HepG2 (cell line): ENCODE data around the gene ZNF670. TPM values are rescaled to one million over a fixed set of nuclear protein-coding genes. Genes with fewer than 3 reads are reported as not detected.
A peak's percentile ranks its signal among the peaks of the same experiment; 100 is the strongest.

ENCODE experiments used
- FOXP1 ChIP-seq, 2 experiments: fragments of 450-650 bp in 1 of 2; IDR thresholded peaks; 2 replicates each; pipeline ENCODE4 v1.6.1; 2017 to 2018; ENCODE audit warnings: antibody characterized with exemption in 1 of 2
- HNRNPL ChIP-seq: fragments of 200-400 bp; formaldehyde crosslinking; IDR thresholded peaks from 2 replicates; pipeline ENCODE4 v1.6.1; 2017; ENCODE audit warnings: mild to moderate bottlenecking, low read depth, low read length
- KDM6A ChIP-seq: IDR thresholded peaks from 2 replicates; pipeline ENCODE4 v1.6.1; 2016; ENCODE audit warnings: low read depth
- MTA1 ChIP-seq: sonication (generic); formaldehyde crosslinking; IDR thresholded peaks from 2 replicates; pipeline ENCODE4 v1.4.0; 2020; ENCODE audit warnings: missing genetic modification reagents, mild to moderate bottlenecking, borderline replicate concordance
- MTA3 ChIP-seq: sonication (generic); formaldehyde crosslinking; IDR thresholded peaks from 2 replicates; pipeline ENCODE4 v1.4.0; 2020; ENCODE audit warnings: missing genetic modification reagents
- MXD4 ChIP-seq: IDR thresholded peaks from 2 replicates; pipeline ENCODE4 v1.6.1; 2016; ENCODE audit warnings: mild to moderate bottlenecking, missing biosample characterization, missing genetic modification reagents
- PAWR ChIP-seq: sonication (generic); formaldehyde crosslinking; IDR thresholded peaks from 2 replicates; pipeline ENCODE4 v1.4.0; 2020; ENCODE audit warnings: missing genetic modification reagents, mild to moderate bottlenecking, borderline replicate concordance
- SAFB2 ChIP-seq: sonication (generic); formaldehyde crosslinking; IDR thresholded peaks from 2 replicates; pipeline ENCODE4 v1.5.1; 2020; ENCODE audit warnings: missing genetic modification reagents, low read depth, mild to moderate bottlenecking, borderline replicate concordance
- SPEN ChIP-seq: sonication (generic); formaldehyde crosslinking; IDR thresholded peaks from 2 replicates; pipeline ENCODE4 v1.5.1; 2020; ENCODE audit warnings: low read depth, mild to moderate bottlenecking, missing genetic modification reagents
- SRY ChIP-seq: sonication (generic); formaldehyde crosslinking; IDR thresholded peaks from 2 replicates; pipeline ENCODE4 v1.8.0; 2022; ENCODE audit warnings: mild to moderate bottlenecking, missing genetic modification reagents
- ZFP82 ChIP-seq: sonication (generic); formaldehyde crosslinking; IDR thresholded peaks from 2 replicates; pipeline ENCODE4 v1.5.1; 2020; ENCODE audit warnings: mild to moderate bottlenecking, missing genetic modification reagents, borderline replicate concordance
- ZKSCAN8 ChIP-seq: IDR thresholded peaks from 2 replicates; pipeline ENCODE4 v1.6.1; 2016; ENCODE audit warnings: borderline replicate concordance, missing genetic modification reagents, missing compliant biosample characterization
- ZNF101 ChIP-seq: sonication (generic); formaldehyde crosslinking; IDR thresholded peaks from 2 replicates; pipeline ENCODE4 v1.4.0; 2020; ENCODE audit warnings: mild to moderate bottlenecking, low read depth, missing genetic modification reagents, borderline replicate concordance
- ZNF17 ChIP-seq: sonication (generic); formaldehyde crosslinking; IDR thresholded peaks from 2 replicates; pipeline ENCODE4 v1.5.0; 2020; ENCODE audit warnings: mild to moderate bottlenecking, missing genetic modification reagents
- ZNF431 ChIP-seq: sonication (generic); formaldehyde crosslinking; IDR thresholded peaks from 2 replicates; pipeline ENCODE4 v1.9.0; 2022; ENCODE audit warnings: missing genetic modification reagents, low read depth, mild to moderate bottlenecking, borderline replicate concordance
- ZNF484 ChIP-seq: sonication (generic); formaldehyde crosslinking; IDR thresholded peaks from 2 replicates; pipeline ENCODE4 v1.5.1; 2020; ENCODE audit warnings: mild to moderate bottlenecking, low read depth, missing genetic modification reagents, borderline replicate concordance
- ZNF780A ChIP-seq: sonication (generic); formaldehyde crosslinking; IDR thresholded peaks from 2 replicates; pipeline ENCODE4 v1.8.0; 2022; ENCODE audit warnings: mild to moderate bottlenecking, missing genetic modification reagents, moderate library complexity
- polyA plus RNA-seq, 8 experiments: library from polyadenylated mRNA; depleted of rRNA in 3 of 8; stranded (reverse) in 7 of 8; unstranded in 1 of 8; fragments of >200 nt; fragmentation: Illumina TruSeq in 4 of 8; extraction: Trizol in 4 of 8; gene quantifications; 2 replicates each; pipeline versions ENCODE4 v1.2.1 to v1.2.3, GENCODE V29; 2011 to 2016; ENCODE audit warnings: low read depth in 4 of 8, missing spikeins in 1 of 8, mixed read lengths in 1 of 8; ENCODE audit not compliant: insufficient read depth in 1 of 8
- total RNA-seq, 5 experiments: library from RNA; depleted of rRNA; stranded (reverse); fragments of >200 nt; fragmentation: Illumina TruSeq; extraction: Trizol; gene quantifications; 2 replicates each; pipeline ENCODE4 v1.2.3, GENCODE V29; 2016; ENCODE audit warnings: low read depth in 1 of 5
- TF ChIP-seq, protein P1 (sequence below): sonication (generic); formaldehyde crosslinking; IDR thresholded peaks from 2 replicates; pipeline ENCODE4 v1.4.0; 2020; ENCODE audit warnings: missing genetic modification reagents
- TF ChIP-seq, protein P2 (sequence below): sonication (generic); formaldehyde crosslinking; IDR thresholded peaks from 2 replicates; pipeline ENCODE4 v1.5.1; 2020; ENCODE audit warnings: mild to moderate bottlenecking, missing genetic modification reagents, borderline replicate concordance
- TF ChIP-seq, protein P3 (sequence below): sonication (generic); formaldehyde crosslinking; IDR thresholded peaks from 2 replicates; pipeline ENCODE4 v1.8.0; 2022; ENCODE audit warnings: missing genetic modification reagents, mild to moderate bottlenecking, borderline replicate concordance
- TF ChIP-seq, protein P4 (sequence below): sonication (generic); formaldehyde crosslinking; IDR thresholded peaks from 2 replicates; pipeline ENCODE4 v1.5.0; 2020; ENCODE audit warnings: missing genetic modification reagents
- TF ChIP-seq, protein P5 (sequence below): sonication (generic); formaldehyde crosslinking; IDR thresholded peaks from 2 replicates; pipeline ENCODE4 v1.4.0; 2020; ENCODE audit warnings: missing genetic modification reagents, mild to moderate bottlenecking, borderline replicate concordance

Gene ZNF670
- total and polyA plus RNA-seq, 2 of the 13 experiments (the other 11 are each of a cell fraction or from before 2014, with no cell fraction given), result 4.2 to 10.9 TPM

DNA sequence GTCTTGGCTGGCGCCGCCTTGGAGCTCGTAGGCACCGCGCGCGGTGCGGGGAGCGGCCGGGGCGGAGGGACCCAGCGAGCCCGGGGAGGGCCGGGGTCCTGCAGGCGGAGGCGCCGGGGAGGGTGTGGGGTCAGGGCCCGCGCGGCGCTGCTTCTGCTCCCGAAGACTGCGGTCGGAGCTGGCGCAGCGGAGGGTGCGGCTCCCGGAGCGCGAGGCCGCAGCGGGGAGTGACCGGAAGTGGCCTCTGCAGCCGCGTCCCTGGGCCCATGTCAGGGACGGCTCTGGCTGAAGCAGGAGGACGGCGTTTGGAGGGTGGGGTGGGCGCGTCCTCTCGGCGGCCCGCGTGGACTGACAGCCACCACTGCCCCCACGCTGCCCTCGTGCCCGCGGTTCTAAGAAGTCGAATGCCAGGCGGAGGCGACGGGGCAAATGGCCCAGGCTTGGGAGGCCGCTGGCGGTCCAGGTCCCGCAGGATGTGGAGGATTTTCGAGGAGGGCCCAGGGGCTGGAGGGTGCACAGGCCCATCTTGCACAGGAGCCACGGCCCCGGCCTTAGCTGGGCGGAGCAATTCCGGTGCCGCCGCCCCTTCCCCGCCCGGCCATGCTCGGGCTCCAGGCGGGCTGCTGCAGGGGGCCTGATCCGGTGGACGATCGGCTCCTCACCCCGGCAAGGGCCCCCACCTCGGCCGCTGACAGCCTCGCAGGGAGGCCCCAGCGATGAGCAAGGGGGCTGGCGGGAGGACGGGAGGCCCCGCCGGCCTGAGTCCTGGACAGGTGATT is 33.3 kb upstream of the ZNF670 start (continued):
- TF ChIP-seq ZFP82 (CRISPR knock-in tag) (peak; percentile 26; the same call in 1 of the 2 replicates), SAFB2 (peak; percentile 56; the same call in 1 of the 2 replicates), ZNF484 (CRISPR knock-in tag) (no peak), ZNF780A (CRISPR knock-in tag) (no peak), SRY (CRISPR knock-in tag) (peak; percentile 87; the same call in 1 of the 2 replicates), KDM6A (CRISPR knock-in tag) (peak; percentile 27; the same call in 1 of the 2 replicates), FOXP1 (IDR thresholded peaks at IDR 0.05) (no peak), FOXP1 (CRISPR knock-in tag; IDR thresholded peaks at IDR 0.05) (no peak), SPEN (peak; percentile 79; the same call in 1 of the 2 replicates), ZKSCAN8 (CRISPR knock-in tag) (no peak; the same call in 1 of the 2 replicates), MXD4 (peak; percentile 81), MTA1 (CRISPR knock-in tag) (peak; percentile 74; the same call in 1 of the 2 replicates), ZNF101 (no peak), PAWR (CRISPR knock-in tag) (no peak), HNRNPL (peak; percentile 73), MTA3 (no peak), ZNF431 (peak; percentile 64; the same call in 1 of the 2 replicates), ZNF17 (no peak)
- TF ChIP-seq, protein P1, sequence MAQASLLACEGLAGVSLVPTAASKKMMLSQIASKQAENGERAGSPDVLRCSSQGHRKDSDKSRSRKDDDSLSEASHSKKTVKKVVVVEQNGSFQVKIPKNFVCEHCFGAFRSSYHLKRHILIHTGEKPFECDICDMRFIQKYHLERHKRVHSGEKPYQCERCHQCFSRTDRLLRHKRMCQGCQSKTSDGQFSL, result no peak; the same call in 1 of the 2 replicates
- TF ChIP-seq, protein P2, sequence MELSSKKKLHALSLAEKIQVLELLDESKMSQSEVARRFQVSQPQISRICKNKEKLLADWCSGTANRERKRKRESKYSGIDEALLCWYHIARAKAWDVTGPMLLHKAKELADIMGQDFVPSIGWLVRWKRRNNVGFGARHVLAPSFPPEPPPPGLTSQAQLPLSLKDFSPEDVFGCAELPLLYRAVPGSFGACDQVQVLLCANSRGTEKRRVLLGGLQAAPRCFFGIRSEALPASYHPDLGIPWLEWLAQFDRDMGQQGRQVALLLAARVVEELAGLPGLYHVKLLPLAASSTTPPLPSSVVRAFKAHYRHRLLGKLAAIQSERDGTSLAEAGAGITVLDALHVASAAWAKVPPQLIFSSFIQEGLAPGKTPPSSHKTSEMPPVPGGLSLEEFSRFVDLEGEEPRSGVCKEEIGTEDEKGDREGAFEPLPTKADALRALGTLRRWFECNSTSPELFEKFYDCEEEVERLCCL (CRISPR knock-in tag), result peak; percentile 74; the same call in 1 of the 2 replicates
- TF ChIP-seq, protein P3, sequence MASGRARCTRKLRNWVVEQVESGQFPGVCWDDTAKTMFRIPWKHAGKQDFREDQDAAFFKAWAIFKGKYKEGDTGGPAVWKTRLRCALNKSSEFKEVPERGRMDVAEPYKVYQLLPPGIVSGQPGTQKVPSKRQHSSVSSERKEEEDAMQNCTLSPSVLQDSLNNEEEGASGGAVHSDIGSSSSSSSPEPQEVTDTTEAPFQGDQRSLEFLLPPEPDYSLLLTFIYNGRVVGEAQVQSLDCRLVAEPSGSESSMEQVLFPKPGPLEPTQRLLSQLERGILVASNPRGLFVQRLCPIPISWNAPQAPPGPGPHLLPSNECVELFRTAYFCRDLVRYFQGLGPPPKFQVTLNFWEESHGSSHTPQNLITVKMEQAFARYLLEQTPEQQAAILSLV (CRISPR knock-in tag), result peak; percentile 75; the same call in 1 of the 2 replicates
- TF ChIP-seq, protein P4, sequence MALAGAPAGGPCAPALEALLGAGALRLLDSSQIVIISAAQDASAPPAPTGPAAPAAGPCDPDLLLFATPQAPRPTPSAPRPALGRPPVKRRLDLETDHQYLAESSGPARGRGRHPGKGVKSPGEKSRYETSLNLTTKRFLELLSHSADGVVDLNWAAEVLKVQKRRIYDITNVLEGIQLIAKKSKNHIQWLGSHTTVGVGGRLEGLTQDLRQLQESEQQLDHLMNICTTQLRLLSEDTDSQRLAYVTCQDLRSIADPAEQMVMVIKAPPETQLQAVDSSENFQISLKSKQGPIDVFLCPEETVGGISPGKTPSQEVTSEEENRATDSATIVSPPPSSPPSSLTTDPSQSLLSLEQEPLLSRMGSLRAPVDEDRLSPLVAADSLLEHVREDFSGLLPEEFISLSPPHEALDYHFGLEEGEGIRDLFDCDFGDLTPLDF, result peak; percentile 36; the same call in 1 of the 2 replicates
- TF ChIP-seq, protein P5, sequence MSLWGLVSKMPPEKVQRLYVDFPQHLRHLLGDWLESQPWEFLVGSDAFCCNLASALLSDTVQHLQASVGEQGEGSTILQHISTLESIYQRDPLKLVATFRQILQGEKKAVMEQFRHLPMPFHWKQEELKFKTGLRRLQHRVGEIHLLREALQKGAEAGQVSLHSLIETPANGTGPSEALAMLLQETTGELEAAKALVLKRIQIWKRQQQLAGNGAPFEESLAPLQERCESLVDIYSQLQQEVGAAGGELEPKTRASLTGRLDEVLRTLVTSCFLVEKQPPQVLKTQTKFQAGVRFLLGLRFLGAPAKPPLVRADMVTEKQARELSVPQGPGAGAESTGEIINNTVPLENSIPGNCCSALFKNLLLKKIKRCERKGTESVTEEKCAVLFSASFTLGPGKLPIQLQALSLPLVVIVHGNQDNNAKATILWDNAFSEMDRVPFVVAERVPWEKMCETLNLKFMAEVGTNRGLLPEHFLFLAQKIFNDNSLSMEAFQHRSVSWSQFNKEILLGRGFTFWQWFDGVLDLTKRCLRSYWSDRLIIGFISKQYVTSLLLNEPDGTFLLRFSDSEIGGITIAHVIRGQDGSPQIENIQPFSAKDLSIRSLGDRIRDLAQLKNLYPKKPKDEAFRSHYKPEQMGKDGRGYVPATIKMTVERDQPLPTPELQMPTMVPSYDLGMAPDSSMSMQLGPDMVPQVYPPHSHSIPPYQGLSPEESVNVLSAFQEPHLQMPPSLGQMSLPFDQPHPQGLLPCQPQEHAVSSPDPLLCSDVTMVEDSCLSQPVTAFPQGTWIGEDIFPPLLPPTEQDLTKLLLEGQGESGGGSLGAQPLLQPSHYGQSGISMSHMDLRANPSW (CRISPR knock-in tag), result no peak
